CD4-positive, alpha-beta T cell treated with Interleukin-1 beta for 1 hour (primary cell): ENCODE results near the gene CDKN2C.

Experiments used
- DNase-seq, 2 donors: peaks; one replicate each; pipeline ENCODE4 v3.0.0-alpha.2; 2020 to 2022

Gene CDKN2C

DNA sequence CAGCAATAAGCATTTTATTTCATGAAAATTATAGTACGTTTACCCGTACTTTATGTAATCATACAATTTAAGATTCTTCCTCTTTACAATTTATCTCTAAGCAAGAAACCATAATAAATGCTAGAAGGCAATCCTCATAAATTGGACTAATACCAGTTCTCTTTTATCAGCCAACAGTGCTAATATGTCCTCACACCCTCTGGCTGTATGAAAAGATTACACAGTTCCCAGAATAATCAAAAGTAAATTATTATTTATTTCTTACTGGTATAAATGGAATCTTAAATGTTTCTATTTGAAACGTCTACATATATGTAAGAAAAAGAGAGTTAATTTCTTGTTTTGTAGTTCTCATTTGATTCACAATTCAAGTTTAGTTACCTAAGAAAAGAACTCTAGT lies 3.1 kb upstream of the CDKN2C start:
- DNase-seq, result no peak

DNA sequence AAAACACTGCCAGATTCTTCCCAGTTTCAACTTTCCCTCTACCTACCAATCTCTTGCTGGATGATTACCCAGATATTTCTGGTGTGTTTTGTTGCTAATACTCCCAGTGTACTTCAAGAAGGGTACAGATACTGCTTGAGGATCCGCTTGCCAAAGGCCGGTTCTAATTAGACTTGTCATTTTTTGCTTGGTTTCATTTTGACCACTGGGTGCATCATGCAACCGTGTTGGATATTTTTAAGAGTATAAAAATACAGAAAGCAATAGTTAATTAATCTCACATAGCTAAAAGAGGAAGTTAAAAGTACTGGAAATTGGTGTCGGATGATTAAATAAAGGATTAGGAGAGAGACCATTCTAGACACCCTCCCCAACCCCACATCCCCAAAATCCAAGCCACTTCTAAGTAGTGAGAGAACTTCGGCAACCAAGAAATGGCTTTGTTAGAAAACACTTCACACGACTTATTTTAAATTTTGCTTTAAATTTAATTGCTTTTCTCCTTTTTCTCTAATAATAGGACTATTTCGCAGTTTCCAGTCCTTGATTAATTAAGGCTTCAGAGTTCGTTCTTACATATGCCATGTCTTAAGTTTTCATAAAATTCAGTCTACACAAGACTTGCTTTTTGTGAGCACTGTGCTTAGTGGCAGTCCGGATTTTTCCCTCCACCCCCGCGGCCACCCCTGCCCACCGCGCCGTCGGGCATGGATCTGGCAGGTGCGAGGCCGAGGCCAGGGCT lies 2.5 kb upstream of the CDKN2C start:
- DNase-seq, result no peak

DNA sequence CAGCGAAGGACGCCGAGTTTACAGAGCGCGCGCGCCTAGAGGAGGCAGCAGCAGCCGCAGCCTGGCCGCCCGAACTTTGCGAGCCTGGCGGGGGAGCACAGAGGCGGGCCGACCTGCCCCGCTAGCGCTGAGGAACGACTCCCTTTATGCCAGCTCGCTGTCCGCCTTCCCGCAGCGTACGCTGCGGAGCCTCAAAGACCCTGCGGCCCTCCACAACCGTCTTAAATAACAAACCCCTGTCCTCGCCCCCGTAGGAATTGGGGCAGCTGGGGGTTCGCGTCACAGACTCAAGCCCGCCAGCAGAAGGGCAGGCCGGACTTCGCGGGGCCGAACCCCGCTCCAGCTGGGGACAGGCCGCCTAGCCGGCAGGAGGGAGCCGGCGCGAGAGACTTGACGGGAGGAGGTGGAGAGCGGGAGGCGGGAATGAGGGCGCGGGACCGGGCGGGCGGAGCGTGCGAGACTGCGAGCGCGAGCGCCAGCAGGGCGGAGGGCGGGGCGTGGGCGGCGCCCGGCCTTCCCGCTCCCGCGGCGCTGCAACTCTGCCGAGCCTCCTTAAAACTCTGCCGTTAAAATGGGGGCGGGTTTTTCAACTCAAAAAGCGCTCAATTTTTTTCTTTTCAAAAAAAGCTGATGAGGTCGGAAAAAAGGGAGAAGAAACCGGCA lies 1.8 kb upstream of the CDKN2C start:
- peak; percentile 81 to 86 for DNase-seq

DNA sequence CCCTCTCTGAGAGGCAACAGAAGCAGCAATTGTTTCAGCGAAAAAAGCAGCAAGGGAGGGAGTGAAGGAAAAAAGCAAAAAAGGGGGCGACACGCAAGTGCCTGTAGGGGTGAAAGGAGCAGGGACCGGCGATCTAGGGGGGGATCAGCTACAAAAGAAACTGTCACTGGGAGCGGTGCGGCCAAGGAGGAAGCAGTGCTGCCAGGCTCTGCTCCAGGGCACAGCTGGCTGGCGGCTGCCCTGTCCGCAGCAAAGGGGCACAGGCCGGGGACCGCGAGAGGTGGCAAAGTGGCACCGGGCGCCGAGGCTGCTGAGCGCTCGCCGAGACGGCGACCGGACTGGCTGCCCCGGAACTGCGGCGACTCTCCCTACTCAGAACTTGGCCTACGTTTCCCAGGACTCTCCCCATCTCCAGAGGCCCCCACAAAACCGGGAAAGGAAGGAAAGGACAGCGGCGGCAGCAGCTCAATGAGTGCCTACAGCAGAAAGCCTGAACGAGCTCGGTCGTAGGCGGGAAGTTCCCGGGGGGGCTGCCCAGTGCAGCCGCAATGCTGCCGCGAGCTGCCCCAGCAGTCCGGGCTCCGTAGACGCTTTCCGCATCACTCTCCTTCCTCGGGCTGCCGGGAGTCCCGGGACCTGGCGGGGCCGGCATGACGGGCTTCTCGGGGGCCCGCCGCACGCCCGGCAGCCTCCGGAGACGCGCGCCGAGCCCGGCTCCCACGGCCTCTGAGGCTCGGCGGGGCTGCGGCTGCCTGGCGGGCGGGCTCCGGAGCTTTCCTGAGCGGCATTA lies 1.0 kb upstream of the CDKN2C start:
- DNase-seq, result peak; percentile 41 to 53

DNA sequence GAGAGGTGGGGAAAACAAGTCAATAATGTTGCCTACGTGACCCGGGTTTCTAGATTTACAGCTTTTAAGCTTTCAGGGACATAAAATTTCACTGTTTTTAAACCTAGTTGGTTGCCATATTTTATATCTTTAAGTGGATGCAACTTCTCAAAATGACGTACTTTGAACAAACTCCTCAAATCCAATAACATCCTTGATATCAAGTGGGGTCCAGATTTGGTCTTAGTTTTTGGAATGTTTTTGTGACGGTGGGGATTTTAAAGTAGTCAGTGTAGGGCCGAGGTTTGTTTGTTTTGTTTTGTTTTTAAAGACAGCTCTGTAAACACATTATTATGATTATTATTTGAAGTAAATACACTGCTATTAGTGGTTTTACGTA lies 453 bp downstream of the CDKN2C start:
- no peak for DNase-seq

DNA sequence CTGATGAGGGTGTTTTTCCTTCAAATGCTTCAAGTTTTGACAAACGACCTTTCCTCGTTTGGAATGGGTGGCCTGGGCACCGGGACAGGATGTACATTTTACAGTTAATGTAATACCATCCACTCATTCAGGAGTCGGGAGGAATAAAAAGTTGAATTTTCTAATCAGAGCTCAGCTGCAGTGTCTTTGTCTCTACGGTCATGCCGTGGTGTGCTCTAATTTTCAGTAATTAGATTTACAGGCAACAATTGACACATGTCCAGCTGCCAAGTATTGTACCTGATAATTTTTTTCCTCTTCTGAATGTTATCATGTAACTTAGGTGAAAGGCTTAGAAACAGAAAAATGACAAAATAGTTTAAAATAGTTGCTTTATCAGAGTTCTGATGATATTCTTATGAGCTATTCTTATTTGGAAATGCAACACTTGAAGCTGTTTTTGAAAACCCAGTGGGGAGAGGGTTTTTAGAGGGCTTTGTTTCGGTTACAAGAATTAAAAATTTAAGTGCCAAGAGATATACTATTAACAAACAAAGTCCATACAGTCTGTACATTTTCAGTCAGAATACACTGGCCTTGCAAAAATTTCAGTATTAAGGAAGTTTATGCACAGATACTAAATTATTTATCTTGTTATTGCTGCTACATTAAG lies 1.0 kb downstream of the CDKN2C start:
- no peak for DNase-seq

DNA sequence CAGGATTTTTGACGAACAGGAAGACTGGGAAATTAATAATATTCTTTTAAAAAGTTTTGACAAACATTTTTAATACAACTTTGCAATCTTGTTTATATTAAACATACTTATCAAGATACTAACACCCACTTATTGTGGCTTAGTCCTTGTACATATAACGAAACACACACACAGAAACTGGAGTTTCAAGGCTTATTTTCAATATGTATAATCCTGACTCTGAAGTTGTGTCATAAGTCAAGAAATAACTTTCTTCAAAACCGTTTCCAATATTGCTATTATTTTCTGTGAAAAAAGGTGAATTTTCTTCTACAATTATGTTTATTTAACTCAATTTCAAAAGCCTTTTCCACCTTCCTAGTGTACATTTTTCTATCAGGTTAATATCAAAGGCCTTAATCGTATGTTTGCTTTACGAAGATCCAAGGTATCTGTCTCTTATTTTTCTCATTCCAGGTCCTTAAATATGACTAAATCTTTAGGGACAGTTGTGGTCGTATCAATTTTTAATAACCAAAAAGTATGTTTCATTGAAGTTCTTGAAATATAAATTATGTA lies 1.8 kb downstream of the CDKN2C start:
- no peak for DNase-seq

DNA sequence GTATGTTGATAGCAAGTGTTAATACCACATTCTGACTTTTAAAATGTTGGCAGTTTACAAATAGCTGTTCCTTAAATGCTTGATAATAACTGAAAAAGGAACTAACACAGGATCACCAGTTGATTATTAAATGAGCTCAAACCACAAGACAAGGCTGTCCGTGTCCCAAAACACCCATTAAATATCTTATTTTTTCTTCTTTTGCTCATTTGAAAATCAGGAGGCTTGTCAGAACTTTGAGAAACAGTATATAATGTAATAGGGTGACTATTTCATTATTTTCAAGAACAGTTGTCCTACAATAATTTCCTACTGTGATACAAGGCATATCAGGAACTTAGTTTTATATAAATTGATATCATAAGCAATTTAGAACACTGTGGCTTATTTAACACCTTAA lies 2.7 kb downstream of the CDKN2C start:
- DNase-seq, result no peak

DNA sequence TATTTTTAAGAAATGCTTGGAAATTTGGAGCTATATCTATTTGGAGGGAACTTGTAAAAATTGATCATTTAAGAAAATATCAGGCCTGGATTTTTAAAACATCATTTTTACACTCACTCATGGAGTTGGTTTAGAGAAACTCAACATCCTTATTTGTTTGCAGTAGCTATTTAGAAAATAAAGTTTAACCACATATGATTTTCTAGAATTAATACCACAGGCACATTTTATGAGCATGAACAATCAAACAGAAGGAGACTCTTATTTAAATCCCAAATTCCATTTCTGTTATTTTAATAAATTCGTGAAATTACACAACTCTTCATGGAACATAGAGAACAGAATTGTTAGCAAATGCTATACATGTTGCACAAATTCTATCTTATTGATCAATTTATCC lies 3.2 kb downstream of the CDKN2C start:
- no peak for DNase-seq

DNA sequence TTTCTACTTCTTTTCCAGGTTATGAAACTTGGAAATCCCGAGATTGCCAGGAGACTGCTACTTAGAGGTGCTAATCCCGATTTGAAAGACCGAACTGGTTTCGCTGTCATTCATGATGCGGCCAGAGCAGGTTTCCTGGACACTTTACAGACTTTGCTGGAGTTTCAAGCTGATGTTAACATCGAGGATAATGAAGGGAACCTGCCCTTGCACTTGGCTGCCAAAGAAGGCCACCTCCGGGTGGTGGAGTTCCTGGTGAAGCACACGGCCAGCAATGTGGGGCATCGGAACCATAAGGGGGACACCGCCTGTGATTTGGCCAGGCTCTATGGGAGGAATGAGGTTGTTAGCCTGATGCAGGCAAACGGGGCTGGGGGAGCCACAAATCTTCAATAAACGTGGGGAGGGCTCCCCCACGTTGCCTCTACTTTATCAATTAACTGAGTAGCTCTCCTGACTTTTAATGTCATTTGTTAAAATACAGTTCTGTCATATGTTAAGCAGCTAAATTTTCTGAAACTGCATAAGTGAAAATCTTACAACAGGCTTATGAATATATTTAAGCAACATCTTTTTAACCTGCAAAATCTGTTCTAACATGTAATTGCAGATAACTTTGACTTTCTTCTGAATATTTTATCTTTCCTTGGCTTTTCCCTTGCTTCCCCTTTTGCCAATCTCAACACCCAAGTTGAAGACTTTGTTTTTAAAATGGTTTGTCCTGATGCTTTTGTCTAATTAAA lies 4.0 kb downstream of the CDKN2C start:
- no peak for DNase-seq

DNA sequence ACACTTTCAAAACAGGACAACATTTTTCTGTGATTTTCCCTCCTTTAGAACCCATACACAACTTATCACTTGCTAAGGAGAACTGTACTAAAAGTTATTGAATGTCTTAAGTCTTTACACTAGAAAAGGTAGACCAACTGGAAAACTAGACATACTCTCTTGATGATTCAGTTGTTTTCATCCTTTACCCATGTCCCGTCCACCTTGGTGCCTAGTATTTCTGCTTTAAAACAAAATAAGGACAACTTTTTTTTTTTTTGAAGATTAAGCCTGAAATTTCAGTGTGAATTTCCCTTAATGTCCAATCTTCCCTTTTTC lies 4.5 kb downstream of the CDKN2C start:
- DNase-seq, result no peak

DNA sequence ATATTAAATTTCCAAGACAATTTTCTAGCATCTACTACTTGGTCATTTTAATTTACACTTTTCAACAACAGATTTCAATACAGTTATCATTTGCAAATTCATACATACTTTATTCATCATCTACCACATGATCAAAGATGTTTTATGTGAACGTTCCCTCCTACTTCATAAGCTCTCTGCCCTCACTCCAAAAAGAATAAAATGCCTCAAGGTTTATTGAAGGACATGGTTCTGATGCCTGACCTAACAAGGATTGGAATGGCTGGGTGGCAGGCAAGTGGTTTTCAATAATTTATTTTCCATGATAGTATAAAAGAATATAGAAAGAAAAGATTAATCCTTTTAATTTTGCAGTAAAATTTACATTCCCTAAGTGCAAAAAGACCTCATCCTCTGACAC lies 5.4 kb downstream of the CDKN2C start:
- no peak for DNase-seq

DNA sequence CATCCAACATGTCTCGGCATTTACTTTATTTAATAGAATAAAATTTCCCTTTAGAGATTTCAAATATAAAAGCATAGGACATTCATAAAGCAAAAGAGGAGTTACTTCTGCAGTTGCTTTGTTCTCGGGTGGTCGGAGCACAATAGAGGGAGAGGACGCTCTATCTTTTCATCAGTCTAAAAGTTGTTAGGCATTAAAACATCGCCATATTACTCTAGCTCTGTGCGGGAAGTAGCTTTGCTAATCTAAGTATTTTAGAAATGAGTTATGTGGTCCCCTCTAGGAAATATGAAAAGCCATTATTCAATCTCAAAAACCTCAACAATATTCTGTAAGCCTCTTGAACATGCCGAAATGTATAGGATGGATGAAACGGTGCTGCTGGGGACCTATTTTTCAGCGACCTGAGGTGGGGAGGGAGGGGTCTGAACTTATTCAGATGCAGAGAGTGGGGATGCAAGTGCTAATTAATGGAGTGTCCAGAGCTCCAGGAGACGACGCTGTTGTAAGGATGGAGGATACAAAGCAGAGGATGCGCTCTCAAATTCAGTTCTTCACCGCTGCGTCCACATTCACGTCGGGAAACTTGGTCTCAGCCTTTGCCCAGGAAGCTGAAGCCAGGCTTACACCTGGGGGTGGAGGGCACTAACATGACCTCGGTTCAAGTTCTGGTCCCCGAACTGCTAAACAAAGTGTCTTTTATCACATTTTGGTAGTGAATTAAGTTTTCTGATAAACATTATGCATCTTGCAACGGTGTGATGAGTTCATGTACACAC lies 6.3 kb downstream of the CDKN2C start:
- no peak for DNase-seq

DNA sequence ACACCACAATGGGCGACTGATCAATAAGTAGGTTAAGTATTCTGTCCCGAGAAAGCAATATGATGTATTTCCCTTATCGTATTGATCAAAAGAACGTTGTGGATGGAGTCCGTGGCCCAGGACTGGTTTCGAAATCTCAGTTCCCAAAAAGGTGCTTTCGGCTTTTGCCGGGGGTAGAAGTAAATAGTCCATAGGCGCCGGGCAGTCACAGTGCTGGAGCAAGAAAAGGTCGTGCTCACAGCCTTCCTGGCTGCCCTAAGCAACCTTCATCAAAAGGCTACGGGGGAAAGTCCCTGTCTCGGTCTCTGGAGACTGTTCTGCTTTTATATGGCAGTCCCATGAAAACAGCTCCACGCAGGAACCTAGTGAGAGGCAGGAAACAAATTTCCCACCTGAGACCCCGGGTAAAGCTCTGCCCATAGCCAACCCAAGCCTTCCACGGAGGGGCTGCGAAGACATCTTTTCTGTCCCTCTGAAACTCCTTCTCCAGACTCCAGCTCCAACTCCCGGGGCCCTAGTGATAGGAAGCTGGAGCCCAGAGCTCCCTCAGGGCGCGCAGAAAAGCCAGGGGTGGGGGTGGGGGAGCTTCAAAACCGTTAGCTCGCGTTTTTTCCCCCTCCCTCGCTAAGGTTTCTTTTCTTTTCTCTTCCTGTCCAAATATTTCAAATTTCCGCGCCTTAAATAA lies 7.0 kb downstream of the CDKN2C start:
- peak; percentile 45 to 49 for DNase-seq

DNA sequence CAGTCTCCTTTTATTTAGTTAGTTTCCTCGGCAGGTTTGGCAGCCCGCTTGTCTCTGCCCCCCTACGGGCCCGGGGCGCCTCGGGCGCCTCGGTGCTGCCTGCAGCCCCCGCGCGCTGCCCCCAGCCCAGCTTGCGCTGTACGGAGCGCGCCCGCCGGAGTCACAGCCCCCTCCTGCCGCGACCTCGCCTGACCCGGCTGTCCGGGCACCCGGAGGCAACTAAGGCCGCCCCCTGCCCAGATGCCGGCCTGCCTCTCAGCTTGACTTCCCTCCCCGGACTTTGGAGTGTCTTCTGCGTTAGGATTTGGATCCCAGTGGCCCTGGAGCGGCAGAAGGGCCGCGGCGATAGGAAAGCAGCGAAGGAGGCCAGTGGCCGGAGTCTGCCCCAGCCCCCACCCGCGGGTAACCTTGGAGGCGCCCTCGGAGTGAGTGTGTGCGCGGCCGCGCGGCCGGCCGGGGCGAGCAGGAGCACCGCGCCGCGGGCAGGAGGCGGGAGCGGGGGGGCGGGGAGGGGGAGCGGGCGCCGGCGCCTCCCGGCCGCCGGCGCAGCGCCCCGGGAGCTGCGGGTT lies 7.6 kb downstream of the CDKN2C start:
- peak in 1 of 2 donors; percentile 14 for DNase-seq

DNA sequence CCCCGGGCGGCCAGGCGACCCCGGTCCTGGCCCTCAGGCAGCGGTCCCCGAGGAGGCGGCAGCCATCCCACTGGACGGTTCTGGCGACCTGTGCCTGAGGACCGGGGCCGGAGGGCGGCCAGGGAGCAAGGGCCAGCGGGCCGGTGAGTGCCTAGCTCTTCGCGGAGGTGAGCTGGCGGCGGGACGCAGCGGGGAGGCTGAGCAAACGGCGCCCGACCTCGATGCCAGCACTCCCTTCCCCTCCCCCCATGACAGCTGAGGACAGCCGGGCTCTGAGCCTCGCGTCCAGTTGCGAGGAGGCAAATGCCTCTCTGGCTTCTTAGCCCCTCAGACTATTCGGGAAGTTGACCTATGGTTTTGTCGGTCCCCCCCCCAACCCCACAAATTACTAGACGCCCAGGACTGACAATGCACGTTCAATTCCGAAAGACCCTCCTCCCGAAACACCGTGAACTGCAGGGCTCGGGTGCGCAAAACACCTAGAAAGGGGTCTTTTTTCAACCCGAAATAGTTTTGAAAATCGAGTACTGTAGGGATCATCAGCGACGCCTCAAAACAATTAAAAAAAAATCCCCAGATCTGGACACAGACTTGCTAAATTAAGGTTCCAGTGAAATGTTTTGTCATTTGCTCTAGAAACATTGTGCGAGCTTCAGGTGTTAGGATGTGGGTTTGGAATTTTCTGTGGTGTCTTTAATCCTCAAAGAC lies 8.3 kb downstream of the CDKN2C start:
- DNase-seq, result peak in 1 of 2 donors; percentile 20

DNA sequence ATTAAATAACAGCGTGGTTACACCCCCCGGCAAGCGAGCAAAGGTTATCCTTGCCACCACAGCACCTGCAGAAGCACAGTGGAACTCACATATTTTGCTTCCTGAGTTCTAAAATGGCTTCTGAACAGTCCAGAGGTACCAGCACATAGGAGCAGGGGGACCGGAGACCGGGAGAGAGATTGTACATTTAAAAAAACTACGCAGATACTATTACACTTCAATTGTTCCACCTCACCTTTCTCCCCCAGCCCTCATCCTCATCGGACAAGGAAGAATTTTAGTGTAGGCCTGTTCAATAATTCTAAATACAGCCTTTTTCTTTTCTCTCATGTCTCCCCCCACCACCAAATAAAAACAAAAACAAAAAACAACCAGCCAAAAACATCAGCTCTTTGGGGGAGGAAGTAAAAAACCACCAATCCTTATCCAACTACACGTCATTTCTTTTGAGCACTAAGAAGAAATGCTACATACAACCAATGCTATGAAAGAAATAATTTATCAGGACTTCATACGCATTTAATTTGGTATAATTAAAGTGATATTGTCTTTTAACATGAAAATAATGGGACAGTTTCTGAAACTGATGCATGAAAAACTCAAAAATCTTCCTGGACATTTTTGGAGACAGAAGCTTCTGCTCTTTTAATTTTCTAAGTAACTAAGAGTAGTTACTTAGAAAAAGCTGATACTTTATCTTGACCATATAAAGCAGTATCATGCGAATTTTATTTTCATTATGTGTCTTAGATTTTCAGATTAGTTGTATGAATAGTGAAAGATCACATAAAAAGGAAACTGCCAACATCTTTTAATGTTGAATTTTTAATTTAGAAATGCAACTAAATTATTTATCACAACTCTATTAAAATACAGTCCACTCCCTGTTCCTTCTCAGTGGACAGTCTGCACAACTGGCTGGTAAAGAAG lies 9.1 kb downstream of the CDKN2C start:
- DNase-seq, result peak in 1 of 2 donors; percentile 33

DNA sequence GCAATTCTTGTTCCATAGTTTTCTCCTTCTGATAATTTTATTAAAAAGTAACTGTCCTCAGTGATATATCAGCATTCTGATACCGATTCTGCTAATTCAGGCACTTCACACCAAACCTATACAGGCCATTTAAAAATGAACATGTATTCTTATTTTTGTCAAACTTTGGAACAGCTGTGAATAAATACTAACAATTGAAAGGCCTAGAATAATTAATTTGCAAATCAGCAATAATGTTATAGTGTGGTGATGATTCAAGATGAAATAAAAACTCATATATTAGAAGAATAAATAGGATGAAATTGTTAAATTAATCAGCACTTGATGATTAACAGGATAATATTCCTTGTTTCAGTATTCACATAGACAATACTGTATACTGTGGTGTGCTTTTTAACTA lies 9.9 kb downstream of the CDKN2C start:
- no peak for DNase-seq

DNA sequence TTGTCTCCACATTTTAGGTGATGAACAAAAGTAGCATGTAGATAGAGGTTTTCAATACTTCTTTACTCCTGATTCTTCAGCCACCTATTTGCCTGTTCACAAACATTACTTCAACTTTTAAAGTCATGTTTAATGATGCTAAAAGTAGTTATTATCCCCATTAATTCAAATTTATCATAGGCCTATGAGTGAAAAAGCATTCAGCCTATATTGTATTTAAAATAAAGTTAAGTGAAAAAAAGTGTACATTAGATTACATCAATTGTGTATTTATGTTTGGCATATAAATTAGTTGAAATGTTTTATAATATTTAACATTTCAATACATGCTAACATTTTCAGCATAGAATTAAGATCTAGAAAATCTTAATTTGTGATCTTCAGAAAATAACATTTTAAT lies 10.5 kb downstream of the CDKN2C start:
- DNase-seq, result no peak
